Central memory CD8-positive, alpha-beta T cell (primary cell): ENCODE measurements around the gene SECTM1.

Experiments used
- ATAC-seq: fragments of 150-1000 bp; cut with Tn5 transposase; replicated peaks from 2 replicates; pipeline ENCODE4 v1.10.0; 2022; ENCODE audit warnings: mild to moderate bottlenecking, moderate FRiP score, moderate number of reproducible peaks; ENCODE audit not compliant: poor library complexity, severe bottlenecking; ENCODE audit errors: extremely low read depth
- DNase-seq, 2 donors: peaks; one replicate each; pipeline ENCODE4 v3.0.0; 2021; ENCODE audit warnings: low spot score in 2 of 2
- H3K27ac Mint-ChIP-seq: one replicate; pipeline ENCODE4 v1.8.0; 2022; ENCODE audit warnings: low read depth, mild to moderate bottlenecking, moderate library complexity, mixed read lengths
- H3K27me3 Mint-ChIP-seq: one replicate; pipeline ENCODE4 v1.8.0; 2022; ENCODE audit warnings: mixed read lengths
- H3K36me3 Mint-ChIP-seq: one replicate; pipeline ENCODE4 v1.8.0; 2022; ENCODE audit warnings: mild to moderate bottlenecking, moderate library complexity, mixed read lengths; ENCODE audit not compliant: insufficient read depth
- H3K4me1 Mint-ChIP-seq: one replicate; pipeline ENCODE4 v1.8.0; 2022; ENCODE audit warnings: mixed read lengths
- H3K4me3 Mint-ChIP-seq: one replicate; pipeline ENCODE4 v1.8.0; 2022; ENCODE audit warnings: mild to moderate bottlenecking, moderate library complexity, mixed read lengths
- H3K9me3 Mint-ChIP-seq: one replicate; pipeline ENCODE4 v1.8.0; 2022; ENCODE audit warnings: mixed read lengths

SECTM1 gene

DNA sequence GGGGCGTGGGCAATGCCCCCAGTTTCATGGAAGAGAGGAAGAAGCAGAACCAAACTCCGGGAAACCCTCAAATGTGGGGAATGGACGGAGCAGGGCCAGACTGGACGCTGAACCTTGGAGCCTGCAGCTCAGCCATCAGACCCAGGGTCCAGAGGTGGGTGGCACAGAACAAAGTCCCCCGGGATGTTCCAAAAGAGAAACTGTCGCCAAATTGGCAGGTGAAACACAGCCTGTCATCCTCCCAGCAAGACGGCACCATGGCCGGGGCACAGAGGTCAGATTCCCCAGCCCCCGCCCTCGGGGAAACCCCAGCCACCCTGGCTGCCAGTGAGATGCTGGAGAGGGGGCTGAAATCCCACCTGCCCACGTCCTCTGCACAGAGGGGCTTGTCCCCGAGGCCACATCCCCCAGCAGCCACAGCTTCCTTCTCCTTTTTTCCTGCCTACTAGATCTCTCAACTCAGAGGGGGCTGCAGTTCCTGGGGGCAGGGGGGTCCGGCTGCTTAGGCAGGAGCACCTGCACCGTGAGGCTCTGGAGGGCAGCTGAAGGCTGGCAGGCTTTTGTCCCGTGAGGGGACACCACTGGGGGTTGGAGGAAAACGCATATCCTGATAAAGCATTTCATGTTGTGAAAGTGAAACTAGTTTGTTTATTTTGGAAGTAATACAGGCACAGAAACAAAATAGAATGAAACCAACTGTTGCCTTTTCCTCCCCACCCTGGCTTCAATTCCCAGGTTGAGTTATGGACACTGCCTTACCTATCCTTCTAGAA, 1.2 kb upstream of the SECTM1 start:
- Mint-ChIP-seq H3K27me3 (peaks cover 9% of the 10 kb centered on the region), H3K36me3 (peaks cover 2% of the 10 kb centered on the region), H3K27ac (peak overlapping the region; percentile 89), H3K4me3 (peak overlapping the region; percentile 95), H3K9me3 (no peaks in the 10 kb centered on the region), H3K4me1 (peaks cover 20% of the 10 kb centered on the region)
- no peak for DNase-seq
- ATAC-seq, result peak; percentile 5

DNA sequence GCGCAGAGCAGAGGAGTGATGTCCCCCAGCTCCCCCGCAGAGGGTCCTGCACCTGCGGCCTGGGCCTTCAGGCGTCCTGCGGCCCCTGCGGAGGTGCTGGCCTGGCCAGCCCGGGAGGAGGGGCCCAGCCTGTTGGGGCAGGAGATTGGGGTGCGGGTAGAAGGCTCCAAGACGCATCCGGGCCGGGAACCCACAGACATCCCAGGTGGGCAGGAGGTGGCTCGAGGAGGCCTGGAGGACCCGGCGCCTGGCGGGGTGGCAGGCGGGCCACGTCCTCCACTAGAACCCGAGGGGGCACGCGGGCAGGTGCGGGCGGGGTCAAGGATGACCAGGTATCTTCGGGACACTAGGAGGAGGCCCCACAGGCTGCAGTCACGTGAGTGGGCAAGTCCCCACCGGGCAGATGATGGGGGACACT, 647 bp upstream of the SECTM1 start:
- Mint-ChIP-seq H3K9me3 (no peaks in the 10 kb centered on the region), H3K36me3 (peaks cover 2% of the 10 kb centered on the region), H3K4me1 (peaks cover 20% of the 10 kb centered on the region), H3K27ac (no peak overlapping the region), H3K27me3 (peaks cover 9% of the 10 kb centered on the region), H3K4me3 (peak overlapping the region; percentile 95)
- DNase-seq (no peak), ATAC-seq (no peak)

GRCh38 chr17:82332669-82333278, 792 bp downstream of the SECTM1 start:
- no peaks in the 10 kb centered on the region for H3K9me3 Mint-ChIP-seq
- ATAC-seq (peak; percentile 51), DNase-seq (no peak)
- H3K36me3 Mint-ChIP-seq, result peaks cover 2% of the 10 kb centered on the region
- peaks cover 20% of the 10 kb centered on the region for H3K4me1 Mint-ChIP-seq
- H3K27ac Mint-ChIP-seq, result no peak overlapping the region
- peaks cover 9% of the 10 kb centered on the region for H3K27me3 Mint-ChIP-seq
- peak overlapping the region; percentile 68 for H3K4me3 Mint-ChIP-seq

DNA sequence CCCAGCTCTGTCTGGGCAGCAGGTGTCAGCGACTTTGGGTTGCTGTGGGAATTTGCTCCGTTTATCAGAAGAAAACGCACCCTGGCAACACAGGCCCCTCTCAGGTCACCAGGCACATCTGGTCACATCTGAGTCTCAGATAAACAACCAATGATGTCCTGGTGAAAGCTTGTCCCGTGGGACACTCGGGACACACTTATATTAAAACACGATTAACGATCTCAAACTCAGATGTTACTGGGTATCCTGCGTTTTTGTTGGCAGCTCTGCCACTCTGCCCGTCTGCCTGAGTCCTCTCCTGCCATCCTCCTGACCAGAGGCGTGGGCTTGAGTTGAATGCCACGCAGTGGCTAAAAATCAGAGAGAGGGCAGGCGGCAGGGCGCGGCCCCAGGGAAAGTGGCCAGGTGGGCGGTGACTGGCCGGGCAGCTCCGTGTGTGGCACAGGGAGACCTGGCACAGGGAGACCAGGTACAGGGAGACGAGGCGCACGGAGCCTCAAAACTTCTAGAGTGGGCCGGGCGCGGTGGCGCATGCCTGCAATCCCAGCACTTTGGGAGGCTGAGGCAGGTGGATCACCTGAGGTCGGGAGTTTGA, 2.1 kb downstream of the SECTM1 start:
- Mint-ChIP-seq H3K4me3 (no peak overlapping the region), H3K4me1 (peaks cover 20% of the 10 kb centered on the region), H3K27ac (no peak overlapping the region), H3K36me3 (peaks cover 2% of the 10 kb centered on the region), H3K27me3 (peaks cover 9% of the 10 kb centered on the region), H3K9me3 (no peaks in the 10 kb centered on the region)
- DNase-seq (no peak), ATAC-seq (no peak)

DNA sequence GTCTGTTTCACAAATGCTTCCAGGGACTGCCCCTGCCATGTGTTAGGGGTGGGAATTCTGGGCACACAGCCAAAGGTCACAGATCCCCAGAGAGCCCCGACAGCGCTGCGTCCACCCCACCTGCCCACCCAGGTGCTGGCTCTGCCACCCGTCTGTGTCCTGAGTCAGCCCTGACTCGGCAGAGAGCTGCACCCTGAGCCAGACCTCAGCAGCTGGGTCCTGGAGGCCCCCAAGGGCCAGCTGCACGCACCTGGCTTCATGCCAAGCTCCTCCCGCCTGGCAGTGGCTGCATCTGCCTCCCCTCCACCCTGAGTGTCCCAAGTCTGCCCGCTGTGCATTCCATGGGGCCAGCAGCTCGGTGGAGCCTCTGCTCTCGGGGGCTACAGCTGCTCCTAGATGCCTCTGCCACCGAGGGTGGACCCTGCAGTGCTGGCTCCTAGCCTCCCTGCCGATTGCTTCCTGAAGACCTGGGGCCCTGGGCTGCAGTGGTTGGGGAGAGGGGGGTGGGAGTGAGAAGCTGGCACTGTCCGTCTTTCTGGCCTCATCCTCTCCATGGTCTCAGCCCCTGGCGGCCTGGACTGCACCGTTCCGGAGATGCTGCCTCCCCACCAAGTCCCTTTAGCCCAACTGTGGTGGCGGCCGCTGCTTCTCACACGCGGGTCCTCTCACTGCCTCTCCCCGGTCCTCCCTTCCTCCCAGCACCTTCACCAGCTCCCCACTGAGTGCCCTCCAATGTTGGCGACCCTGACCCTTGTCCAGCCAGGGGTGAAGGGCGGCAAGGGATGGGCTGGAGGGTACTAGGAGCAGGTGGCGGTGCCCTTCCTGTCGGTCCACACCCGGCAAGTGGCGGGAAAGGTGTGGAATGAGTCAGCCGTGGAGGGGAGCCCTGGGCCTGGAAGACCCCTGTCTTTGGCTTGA, 3.0 kb downstream of the SECTM1 start:
- Mint-ChIP-seq H3K4me3 (no peak overlapping the region), H3K27ac (no peak overlapping the region), H3K36me3 (peaks cover 2% of the 10 kb centered on the region), H3K9me3 (no peaks in the 10 kb centered on the region), H3K27me3 (peaks cover 9% of the 10 kb centered on the region), H3K4me1 (peaks cover 20% of the 10 kb centered on the region)
- ATAC-seq (no peak), DNase-seq (no peak)

- Mint-ChIP-seq H3K9me3 (no peaks in the 10 kb centered on the region), H3K36me3 (peaks cover 2% of the 10 kb centered on the region), H3K4me3 (no peak overlapping the region), H3K27ac (no peak overlapping the region), H3K27me3 (peaks cover 3% of the 10 kb centered on the region), H3K4me1 (peaks cover 12% of the 10 kb centered on the region)
- DNase-seq, result no peak
- ATAC-seq, result no peak
Measured at GRCh38 chr17:82329683-82330321, 3.8 kb downstream of the SECTM1 start.

GRCh38 chr17:82328994-82329507, 4.5 kb downstream of the SECTM1 start:
- H3K9me3 Mint-ChIP-seq, result no peaks in the 10 kb centered on the region
- peaks cover 3% of the 10 kb centered on the region for H3K36me3 Mint-ChIP-seq
- H3K4me3 Mint-ChIP-seq, result no peak overlapping the region
- no peaks in the 10 kb centered on the region for H3K27me3 Mint-ChIP-seq
- H3K4me1 Mint-ChIP-seq, result peaks cover 10% of the 10 kb centered on the region
- no peak for ATAC-seq
- no peak for DNase-seq
- no peak overlapping the region for H3K27ac Mint-ChIP-seq

DNA sequence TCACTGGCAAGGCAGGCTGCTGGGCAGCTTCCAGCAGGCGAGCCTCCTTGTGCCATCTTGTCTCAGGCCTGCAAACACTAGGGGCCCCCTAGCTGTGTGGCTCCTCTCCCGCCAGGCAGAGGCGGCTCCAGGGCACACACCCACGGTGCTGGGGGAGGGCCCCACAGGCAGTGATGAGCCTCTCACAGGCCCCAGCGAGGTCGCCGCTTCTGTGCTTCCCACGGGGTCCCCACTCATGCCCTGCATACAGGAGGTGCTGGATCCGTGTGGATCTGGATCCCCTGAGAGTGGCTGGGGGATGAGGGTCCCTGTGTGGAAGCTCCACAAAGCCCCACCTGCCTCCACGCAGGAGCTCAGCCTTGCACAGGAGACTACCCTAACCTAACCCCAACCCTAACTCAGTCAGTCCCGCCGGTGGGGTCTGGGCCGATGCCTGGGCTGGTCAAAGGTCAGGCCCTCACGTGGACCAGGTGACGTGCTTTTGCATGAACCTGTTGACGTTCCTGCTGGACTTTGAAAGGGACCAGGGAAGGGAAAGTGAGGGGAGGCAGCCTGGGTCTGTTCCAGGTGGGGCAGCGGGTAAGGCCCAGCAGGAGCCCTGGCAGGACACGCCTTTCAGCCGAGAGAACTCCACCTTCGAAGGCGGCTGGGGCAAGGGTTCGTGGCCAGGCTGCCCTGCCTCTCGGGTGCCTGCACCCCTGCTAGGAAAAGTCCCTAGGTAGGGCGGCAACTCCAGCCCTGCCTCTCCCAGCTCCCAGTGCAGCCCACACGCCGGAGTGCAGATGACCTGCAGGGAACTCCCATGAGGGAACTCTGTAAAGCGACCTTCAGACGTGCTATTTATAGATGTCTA, 5.2 kb downstream of the SECTM1 start:
- DNase-seq (no peak), ATAC-seq (no peak)
- Mint-ChIP-seq H3K4me1 (peaks cover 10% of the 10 kb centered on the region), H3K9me3 (no peaks in the 10 kb centered on the region), H3K36me3 (peaks cover 3% of the 10 kb centered on the region), H3K4me3 (no peak overlapping the region), H3K27me3 (no peaks in the 10 kb centered on the region), H3K27ac (no peak overlapping the region)

GRCh38 chr17:82327757-82328140, 5.8 kb downstream of the SECTM1 start:
- Mint-ChIP-seq H3K27ac (no peak overlapping the region), H3K27me3 (no peaks in the 10 kb centered on the region), H3K4me1 (peaks cover 6% of the 10 kb centered on the region), H3K9me3 (no peaks in the 10 kb centered on the region), H3K4me3 (no peak overlapping the region), H3K36me3 (peaks cover 3% of the 10 kb centered on the region)
- DNase-seq (no peak), ATAC-seq (no peak)

GRCh38 chr17:82327289-82327688, 6.3 kb downstream of the SECTM1 start:
- H3K4me1 Mint-ChIP-seq, result peaks cover 1% of the 10 kb centered on the region
- no peaks in the 10 kb centered on the region for H3K9me3 Mint-ChIP-seq
- H3K27ac Mint-ChIP-seq, result no peak overlapping the region
- no peak for DNase-seq
- peaks cover 3% of the 10 kb centered on the region for H3K36me3 Mint-ChIP-seq
- no peaks in the 10 kb centered on the region for H3K27me3 Mint-ChIP-seq
- no peak overlapping the region for H3K4me3 Mint-ChIP-seq
- no peak for ATAC-seq
